ENCODE data around the gene PIGM.

GRCh38 chr1:160040476-160040875 is 8.7 kb upstream of the PIGM start:
- TF ChIP-seq EZH2 (IDR thresholded peaks at IDR 0.05) = no peak
- TF ChIP-seq POLR2AphosphoS5 (IDR thresholded peaks at IDR 0.05; ENCODE audit: borderline replicate concordance, low read depth, low read length) = no peak
